Cortex of kidney (tissue), 1 donor: Measurements from ENCODE around the gene ATP7B.

Experiments
- DNase-seq: peaks from one replicate; lab custom pipeline; 2025; lab: John Stamatoyannopoulos, UW

ATP7B gene

DNA sequence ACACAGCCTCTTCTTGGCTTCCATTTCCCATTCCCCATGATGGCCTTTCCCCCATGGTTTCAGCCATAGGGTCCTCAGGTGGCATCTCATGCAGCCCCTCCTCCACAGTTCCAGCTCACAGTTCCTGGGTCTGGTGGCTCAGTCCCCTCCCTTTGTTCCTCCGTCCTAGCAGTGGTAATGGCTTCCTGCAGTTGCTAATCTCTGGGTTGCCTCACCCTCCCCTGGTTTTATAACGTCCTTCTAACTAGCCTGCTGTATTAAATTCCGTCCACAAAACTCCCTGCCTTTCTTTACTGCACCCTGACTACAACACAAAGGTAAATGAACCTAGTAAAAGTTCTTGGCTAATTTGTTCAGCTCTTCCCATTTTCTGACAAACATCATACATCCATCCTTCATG lies 118.6 kb downstream of the ATP7B start:
- no peak for DNase-seq

DNA sequence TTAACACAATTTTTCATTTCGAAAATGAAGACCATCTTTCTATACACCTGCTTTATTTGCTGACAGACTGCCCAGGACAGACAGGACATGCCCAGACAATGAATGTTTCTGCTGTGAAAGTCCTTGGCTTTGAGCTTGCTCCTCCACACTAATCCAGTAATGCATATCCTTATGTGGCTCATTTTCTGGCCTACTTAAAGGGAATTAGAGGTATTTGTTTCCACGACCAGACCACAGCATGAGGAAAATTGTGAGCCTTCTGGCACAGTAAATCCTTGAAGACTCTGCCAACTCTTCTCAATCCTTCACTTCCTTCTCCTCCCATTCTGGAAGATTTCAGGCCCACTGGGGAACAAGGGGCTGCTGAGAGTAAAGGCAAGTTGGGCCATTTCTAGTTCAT lies 123.8 kb downstream of the ATP7B start:
- DNase-seq: no peak

DNA sequence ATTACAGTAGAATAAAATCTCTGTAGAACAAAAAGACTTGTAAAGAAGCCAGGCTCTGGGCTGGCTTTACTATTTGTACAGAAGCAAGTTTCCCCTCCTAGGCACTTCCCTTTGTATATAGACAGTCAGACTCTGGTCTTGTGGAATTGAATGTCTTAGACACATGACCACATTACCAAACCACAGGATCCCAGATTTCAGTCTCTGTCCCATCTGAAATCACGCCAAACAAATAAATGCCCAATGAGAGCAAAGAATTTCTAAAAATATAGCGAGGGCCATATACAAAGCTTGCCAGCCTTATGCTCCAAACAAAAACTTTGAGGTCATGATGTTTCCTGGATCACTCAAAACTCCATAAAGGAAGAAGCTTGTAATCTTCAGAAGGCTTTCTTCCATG lies 125.6 kb downstream of the ATP7B start:
- DNase-seq: no peak

GRCh38 chr13:51883226-51883600 lies 128.0 kb downstream of the ATP7B start:
- DNase-seq: no peak
